Bronchial epithelial cell (primary cell): ENCODE measurements around the gene DNAH8. TPM values are rescaled to one million over a fixed set of nuclear protein-coding genes. Genes with fewer than 3 reads are reported as not detected.

Source experiments
- DNase-seq: peaks from one replicate; pipeline ENCODE4 v3.0.0-alpha.2; 2010; ENCODE audit warnings: low read depth
- FAIRE-seq: peaks from 2 replicates; lab custom pipeline; 2011; peaks lifted over from hg19 to GRCh38; lab: Jason Lieb, UNC
- H3K27me3 ChIP-seq: 2 replicates; pipeline ENCODE4 v1.5.1; 2011; ENCODE audit warnings: low read length; ENCODE audit not compliant: control insufficient read depth, insufficient read depth
- H3K36me3 ChIP-seq: 2 replicates; pipeline ENCODE4 v1.5.1; 2011; ENCODE audit warnings: low read length; ENCODE audit not compliant: control insufficient read depth, insufficient read depth
- H3K4me3 ChIP-seq: 2 replicates; pipeline ENCODE4 v1.5.1; 2011; ENCODE audit warnings: mild to moderate bottlenecking, low read depth, low read length, control low read depth
- CTCF ChIP-seq: IDR thresholded peaks from 2 replicates; pipeline ENCODE4 v1.5.1; 2011; ENCODE audit warnings: mild to moderate bottlenecking, moderate library complexity, low read length, control low read depth, inconsistent platforms; ENCODE audit not compliant: insufficient read depth, severe bottlenecking
- total RNA-seq: library from RNA; depleted of rRNA; stranded (reverse); fragments of >200 nt; gene quantifications from 2 replicates; pipeline ENCODE4 v1.2.1, GENCODE V29; 2014

DNAH8 gene
- total RNA-seq, 1 donor from 2014 or later: not detected

- no peak for DNase-seq
- no peak for FAIRE-seq
- Histone ChIP-seq H3K27me3 (no peaks in the 10 kb centered on the region), H3K4me3 (no peak overlapping the region), H3K36me3 (peaks cover 5% of the 10 kb centered on the region)
- no peak for TF ChIP-seq CTCF
These were observed 36.8 kb upstream of the DNAH8 start for GRCh38 chr6:38678178-38678760.

DNA sequence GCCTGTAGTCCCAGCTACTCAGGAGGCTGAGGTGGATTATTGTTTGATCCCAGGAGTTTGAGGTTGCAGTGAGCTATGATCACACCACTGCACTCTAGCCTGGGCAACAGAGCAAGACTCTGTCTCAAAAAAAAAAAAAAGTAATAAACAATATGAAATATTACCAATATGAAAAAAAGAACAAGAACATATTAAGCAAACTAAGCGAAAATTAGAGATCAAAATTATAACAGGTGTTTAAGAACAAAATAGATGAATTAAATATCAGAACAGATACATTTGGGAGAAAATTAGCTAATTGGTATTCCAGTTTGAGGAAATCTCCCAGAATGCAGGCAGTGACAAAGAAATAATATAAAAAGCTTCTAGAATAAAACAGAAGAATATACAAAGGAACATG, 35.4 kb upstream of the DNAH8 start:
- no peak for DNase-seq
- Histone ChIP-seq H3K36me3 (peaks cover 5% of the 10 kb centered on the region), H3K4me3 (no peak overlapping the region), H3K27me3 (no peaks in the 10 kb centered on the region)
- FAIRE-seq: no peak
- no peak for TF ChIP-seq CTCF

- FAIRE-seq: no peak
- peaks cover 5% of the 10 kb centered on the region for H3K36me3 ChIP-seq
- H3K27me3 ChIP-seq: no peaks in the 10 kb centered on the region
- no peak for TF ChIP-seq CTCF
- DNase-seq: no peak
- no peak overlapping the region for H3K4me3 ChIP-seq
These were observed 33.3 kb upstream of the DNAH8 start for GRCh38 chr6:38681850-38682249.

- FAIRE-seq (no peak), DNase-seq (no peak)
- Histone ChIP-seq H3K4me3 (no peak overlapping the region), H3K36me3 (peaks cover 6% of the 10 kb centered on the region), H3K27me3 (no peaks in the 10 kb centered on the region)
- no peak for TF ChIP-seq CTCF
These were observed 30.9 kb upstream of the DNAH8 start for GRCh38 chr6:38684237-38684636.

DNA sequence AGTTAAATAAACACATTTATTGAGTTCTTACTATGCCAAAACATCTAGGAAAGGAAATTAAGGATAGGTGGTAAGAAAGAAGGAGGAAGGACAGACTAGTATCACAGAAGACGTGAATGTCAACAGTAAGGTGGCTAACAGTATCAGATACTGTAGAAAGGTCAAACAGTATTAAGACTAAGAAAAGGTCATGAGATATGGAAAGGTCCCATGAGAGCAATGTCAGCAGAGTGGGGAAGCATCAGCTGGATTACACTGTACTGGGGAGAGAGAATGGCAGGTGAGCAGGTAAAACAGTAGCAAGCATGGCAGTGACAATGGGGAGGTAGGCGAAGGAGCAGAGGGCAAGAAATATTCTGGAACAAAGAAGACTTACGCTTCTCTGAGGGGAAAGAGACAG, 30.2 kb upstream of the DNAH8 start:
- FAIRE-seq (no peak), DNase-seq (no peak)
- Histone ChIP-seq H3K36me3 (peaks cover 6% of the 10 kb centered on the region), H3K27me3 (no peaks in the 10 kb centered on the region), H3K4me3 (no peak overlapping the region)
- TF ChIP-seq CTCF: no peak
